ENCODE data around the gene SPACDR.

SPACDR gene

DNA sequence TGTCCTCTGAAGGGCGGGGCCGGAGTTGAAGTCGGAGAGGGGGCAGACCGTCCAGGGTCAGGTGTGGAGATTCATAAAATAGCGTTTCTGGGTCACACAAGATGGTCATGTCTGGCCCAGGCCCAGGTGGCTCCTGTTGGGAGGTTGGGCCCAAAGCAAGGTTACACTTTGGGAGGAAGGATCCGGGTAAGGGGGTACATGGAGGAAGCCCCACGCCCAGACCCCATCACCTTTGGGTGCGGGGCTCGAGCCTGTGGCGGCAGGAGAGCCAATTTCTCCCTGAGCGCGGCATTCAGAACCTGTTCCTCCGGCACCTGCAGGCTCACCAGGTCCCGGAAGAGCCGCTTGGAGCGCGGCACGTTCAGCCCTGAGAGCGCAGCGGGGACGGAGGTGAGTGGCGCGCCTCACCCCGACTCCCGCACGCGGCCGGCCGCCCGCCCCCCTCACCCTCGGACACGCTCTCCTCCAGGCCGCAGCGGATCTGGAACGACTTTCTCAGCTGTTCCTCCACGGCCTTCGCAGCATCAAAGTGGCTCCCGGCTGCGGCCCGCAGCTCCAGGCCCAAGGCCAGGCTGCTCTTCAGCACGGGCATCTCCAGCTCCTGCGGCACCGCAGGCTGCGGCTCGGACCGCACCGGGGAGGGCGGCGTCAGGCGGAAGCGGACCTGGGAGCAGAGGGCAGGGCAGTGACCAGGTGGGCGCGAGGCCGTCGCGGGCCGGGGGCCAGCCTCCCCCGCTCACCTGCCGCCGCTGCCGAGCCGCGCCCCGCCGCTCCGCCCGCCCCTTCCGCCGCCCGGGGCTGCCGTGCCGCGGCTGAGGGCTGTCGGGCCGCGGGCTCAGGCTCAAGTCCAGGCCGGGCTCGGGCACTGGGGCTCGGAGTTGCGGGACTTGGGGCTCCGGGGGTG, 28.4 kb downstream of the SPACDR start:
- peak; percentile 61 for DNase-seq (ENCODE audit: low read depth)
- H3K4me3 ChIP-seq (ENCODE audit: low read length) = peak overlapping the region; percentile 77
- TF ChIP-seq, protein P1, sequence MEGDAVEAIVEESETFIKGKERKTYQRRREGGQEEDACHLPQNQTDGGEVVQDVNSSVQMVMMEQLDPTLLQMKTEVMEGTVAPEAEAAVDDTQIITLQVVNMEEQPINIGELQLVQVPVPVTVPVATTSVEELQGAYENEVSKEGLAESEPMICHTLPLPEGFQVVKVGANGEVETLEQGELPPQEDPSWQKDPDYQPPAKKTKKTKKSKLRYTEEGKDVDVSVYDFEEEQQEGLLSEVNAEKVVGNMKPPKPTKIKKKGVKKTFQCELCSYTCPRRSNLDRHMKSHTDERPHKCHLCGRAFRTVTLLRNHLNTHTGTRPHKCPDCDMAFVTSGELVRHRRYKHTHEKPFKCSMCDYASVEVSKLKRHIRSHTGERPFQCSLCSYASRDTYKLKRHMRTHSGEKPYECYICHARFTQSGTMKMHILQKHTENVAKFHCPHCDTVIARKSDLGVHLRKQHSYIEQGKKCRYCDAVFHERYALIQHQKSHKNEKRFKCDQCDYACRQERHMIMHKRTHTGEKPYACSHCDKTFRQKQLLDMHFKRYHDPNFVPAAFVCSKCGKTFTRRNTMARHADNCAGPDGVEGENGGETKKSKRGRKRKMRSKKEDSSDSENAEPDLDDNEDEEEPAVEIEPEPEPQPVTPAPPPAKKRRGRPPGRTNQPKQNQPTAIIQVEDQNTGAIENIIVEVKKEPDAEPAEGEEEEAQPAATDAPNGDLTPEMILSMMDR (IDR thresholded peaks at IDR 0.05; ENCODE audit: insufficient read depth, low read depth, low read length, missing control alignments) = no peak

DNA sequence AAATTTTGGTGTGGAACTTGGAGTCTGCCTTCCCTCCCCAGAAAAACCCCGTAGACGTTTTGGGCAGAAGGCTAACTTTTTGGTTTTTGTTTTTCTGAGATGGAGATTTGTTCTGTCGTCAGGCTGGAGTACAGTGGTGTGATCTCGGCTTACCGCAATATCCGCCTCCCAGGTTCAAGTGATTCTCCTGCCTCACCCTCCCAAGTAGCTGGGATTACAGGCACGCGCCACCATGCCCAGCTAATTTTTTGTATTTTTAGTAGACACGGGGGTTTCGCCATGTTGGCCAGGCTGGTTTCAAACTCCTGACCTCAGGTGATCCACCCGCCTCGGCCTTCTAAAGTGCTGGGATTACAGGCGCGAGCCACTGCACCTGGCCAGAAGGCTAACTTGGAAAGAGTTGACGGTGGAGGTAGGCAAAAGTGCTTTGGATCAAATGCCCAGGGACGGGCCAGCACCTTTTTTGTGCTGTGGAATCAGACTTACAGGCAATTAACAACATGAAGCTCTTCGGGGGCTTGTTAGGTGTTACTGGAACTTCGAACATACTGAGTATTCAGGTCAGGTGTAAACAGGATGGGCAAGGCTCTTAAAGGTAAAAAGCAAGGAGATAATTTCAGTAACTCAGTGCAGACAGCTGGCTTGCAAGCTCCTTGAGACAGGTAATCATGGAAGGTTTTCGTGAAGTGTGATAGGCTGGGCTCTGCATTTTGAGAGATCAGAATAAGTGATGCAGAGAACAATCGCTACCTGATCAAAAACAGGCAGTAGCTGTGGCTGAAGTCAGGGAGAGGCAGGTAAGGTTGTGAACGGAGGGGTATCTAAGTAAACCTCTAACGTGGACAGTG, 29.5 kb downstream of the SPACDR start:
- no peak for DNase-seq (ENCODE audit: low read depth)
- TF ChIP-seq, protein P1 (IDR thresholded peaks at IDR 0.05; ENCODE audit: insufficient read depth, low read depth, low read length, missing control alignments) = no peak

DNA sequence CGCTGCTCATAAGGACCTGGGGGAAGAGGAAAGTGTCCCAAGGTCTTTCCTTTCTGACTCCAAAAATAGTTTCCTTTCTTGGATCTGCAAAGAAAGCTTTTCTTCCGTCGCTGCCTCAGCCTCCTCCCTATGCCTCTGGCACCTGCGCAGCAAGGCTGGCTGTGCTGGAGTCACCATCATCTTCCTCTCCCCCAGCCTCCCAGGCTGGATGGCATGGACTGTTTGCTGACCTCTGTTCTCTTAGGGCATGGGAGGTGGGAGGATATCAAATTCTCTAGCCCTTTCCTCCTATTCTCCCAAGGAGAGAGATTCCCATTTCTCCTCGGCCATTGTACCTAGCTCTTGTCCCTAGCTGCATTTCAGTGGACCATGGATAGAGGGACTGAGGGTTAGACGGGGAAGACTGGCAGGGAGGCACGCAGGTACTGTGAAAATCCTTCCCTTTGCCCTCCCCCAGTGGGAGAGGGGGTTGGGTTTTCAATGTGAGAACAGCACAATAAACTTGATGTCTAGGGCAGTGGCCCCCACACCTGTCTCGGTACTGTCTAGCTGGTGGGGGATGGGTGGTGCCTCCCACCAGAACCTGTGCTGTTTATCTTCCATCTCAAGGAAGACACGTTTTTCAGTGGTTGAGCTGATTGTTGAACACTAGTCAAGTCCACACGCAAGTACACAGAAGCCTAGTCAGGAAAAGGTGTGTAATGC, 30.3 kb downstream of the SPACDR start:
- DNase-seq (ENCODE audit: low read depth) = no peak
- H3K4me3 ChIP-seq (ENCODE audit: low read length) = no peak overlapping the region
- TF ChIP-seq, protein P1 (IDR thresholded peaks at IDR 0.05; ENCODE audit: insufficient read depth, low read depth, low read length, missing control alignments) = no peak

More for the DNA sequence above, 29.5 kb downstream of the SPACDR start:
- peak overlapping the region; percentile 77 for H3K4me3 ChIP-seq (ENCODE audit: low read length)

DNA sequence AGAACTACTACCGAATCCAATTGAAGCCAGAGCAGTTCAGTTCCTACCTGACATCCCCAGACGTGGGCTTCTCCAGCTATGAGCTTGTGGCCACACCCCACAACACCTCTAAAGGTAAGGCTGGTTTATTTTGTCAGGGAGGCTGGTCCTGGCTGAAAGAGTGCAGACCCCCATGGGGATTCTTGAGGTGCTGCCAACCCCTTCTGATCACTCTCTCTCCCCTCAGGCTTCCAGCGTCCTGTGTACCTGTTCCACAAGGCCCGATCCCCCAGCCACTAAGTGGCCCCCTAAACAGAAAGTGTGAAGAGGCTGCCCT, 30.8 kb downstream of the SPACDR start:
- TF ChIP-seq, protein P1 (IDR thresholded peaks at IDR 0.05; ENCODE audit: insufficient read depth, low read depth, low read length, missing control alignments) = no peak
- no peak for DNase-seq (ENCODE audit: low read depth)
- H3K4me3 ChIP-seq (ENCODE audit: low read length) = no peak overlapping the region

DNA sequence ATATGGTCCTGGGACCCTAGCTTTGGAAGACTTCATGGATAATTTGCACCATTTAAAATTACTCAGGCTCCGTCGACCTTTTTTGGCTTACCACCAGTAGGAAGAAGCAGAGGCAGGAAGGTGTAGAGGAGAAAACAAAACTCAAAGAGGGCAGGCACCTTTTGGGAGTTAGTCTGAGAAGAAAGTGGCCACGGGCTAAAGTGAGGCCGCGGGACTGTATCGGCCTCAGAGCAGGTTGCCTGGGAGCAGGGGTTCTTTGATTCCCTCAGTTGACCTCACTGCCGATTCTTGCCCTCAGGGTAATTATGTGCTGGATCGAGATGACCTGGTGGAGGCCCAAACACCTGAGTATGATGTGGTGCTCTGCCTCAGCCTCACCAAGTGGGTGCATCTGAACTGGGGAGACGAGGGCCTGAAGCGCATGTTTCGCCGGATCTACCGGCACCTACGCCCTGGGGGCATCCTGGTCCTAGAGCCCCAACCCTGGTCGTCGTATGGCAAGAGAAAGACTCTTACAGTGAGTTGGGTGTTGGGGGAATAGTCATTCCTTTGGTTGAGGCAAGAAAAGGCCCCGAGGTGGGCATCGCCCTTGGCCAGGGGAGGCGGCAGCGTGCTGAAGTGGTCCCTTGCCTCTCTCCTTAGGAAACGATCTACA, 31.3 kb downstream of the SPACDR start:
- no peak for DNase-seq (ENCODE audit: low read depth)
- TF ChIP-seq, protein P1 (IDR thresholded peaks at IDR 0.05; ENCODE audit: insufficient read depth, low read depth, low read length, missing control alignments) = no peak
- H3K4me3 ChIP-seq (ENCODE audit: low read length) = no peak overlapping the region

DNA sequence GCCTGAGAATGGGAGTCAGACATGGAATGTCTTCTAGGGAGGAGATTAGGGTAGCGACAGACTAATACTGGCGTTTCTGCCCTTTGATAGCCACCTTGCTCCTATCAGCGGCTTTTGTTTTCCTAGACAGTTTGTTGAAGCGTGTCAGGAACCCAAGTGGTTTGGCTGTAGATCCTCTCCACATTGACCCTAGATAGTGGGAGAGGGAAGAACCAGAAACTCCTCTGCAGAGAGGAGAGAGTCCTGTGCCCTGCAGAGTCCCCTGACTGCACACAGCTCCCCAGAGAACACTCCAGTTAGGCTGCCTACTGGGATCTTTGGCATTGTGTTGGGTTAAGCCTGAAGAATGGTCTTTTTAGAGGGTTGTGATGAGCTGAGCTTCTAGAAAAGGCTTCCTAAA, 32.0 kb downstream of the SPACDR start:
- TF ChIP-seq, protein P1 (IDR thresholded peaks at IDR 0.05; ENCODE audit: insufficient read depth, low read depth, low read length, missing control alignments) = no peak
- peak overlapping the region; percentile 19 for H3K4me3 ChIP-seq (ENCODE audit: low read length)
- DNase-seq (ENCODE audit: low read depth) = no peak

Measured in epithelial cell of esophagus (primary cell).